ENCODE measurements around the gene DYSF.

The DYSF gene

DNA sequence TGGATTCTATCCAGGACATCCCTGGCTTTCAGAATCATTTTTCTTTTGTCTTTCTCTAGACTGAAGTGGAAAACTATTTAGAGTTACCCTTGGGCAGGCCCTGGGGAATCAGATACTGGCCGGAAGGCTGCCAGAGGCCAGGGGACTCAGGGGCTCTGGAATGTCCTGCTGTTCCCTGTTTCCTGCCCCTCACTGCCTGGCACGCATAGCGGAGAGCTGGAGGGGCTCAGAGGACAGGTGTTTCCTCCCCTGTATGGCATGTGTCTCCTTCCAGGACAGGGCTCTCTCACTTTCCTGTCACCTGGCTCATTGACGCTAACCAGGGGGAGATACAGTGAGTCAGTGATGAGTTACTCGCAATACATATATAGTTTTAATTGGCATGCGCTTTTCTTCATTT, 38.8 kb downstream of the DYSF start:
- Histone ChIP-seq H3K9me3 (ENCODE audit: insufficient read depth, low read length) (no peaks in the 10 kb centered on the region), H2AFZ (ENCODE audit: low read depth, low read length) (no peak overlapping the region), H3K36me3 (replicated peaks; ENCODE audit: low read depth, low read length) (no peaks in the 10 kb centered on the region), H3K9ac (ENCODE audit: low read length) (no peak overlapping the region), H4K20me1 (ENCODE audit: insufficient read depth, low read length) (no peaks in the 10 kb centered on the region), H3K27ac (ENCODE audit: low read length) (no peak overlapping the region), H3K4me3 (ENCODE audit: low read length) (no peak overlapping the region), H3K79me2 (ENCODE audit: low read length) (no peaks in the 10 kb centered on the region), H3K27me3 (ENCODE audit: low read depth, low read length) (no peaks in the 10 kb centered on the region), H3K4me1 (ENCODE audit: low read length) (no peaks in the 10 kb centered on the region), H3K4me2 (ENCODE audit: low read length) (no peak overlapping the region)
- TF ChIP-seq, protein P1, sequence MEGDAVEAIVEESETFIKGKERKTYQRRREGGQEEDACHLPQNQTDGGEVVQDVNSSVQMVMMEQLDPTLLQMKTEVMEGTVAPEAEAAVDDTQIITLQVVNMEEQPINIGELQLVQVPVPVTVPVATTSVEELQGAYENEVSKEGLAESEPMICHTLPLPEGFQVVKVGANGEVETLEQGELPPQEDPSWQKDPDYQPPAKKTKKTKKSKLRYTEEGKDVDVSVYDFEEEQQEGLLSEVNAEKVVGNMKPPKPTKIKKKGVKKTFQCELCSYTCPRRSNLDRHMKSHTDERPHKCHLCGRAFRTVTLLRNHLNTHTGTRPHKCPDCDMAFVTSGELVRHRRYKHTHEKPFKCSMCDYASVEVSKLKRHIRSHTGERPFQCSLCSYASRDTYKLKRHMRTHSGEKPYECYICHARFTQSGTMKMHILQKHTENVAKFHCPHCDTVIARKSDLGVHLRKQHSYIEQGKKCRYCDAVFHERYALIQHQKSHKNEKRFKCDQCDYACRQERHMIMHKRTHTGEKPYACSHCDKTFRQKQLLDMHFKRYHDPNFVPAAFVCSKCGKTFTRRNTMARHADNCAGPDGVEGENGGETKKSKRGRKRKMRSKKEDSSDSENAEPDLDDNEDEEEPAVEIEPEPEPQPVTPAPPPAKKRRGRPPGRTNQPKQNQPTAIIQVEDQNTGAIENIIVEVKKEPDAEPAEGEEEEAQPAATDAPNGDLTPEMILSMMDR (IDR thresholded peaks at IDR 0.05; ENCODE audit: low read depth, low read length), result no peak
- no peak for TF ChIP-seq EZH2phosphoT487 (IDR thresholded peaks at IDR 0.05; ENCODE audit: low read depth)

GRCh38 chr2:71494091-71494490, 40.7 kb downstream of the DYSF start:
- TF ChIP-seq EZH2phosphoT487 (IDR thresholded peaks at IDR 0.05; ENCODE audit: low read depth), result no peak
- TF ChIP-seq, protein P1 (IDR thresholded peaks at IDR 0.05; ENCODE audit: low read depth, low read length), result no peak
- H4K20me1 ChIP-seq (ENCODE audit: insufficient read depth, low read length), result no peaks in the 10 kb centered on the region
- no peaks in the 10 kb centered on the region for H3K79me2 ChIP-seq (ENCODE audit: low read length)
- H3K27ac ChIP-seq (ENCODE audit: low read length), result no peak overlapping the region
- no peaks in the 10 kb centered on the region for H3K36me3 ChIP-seq (replicated peaks; ENCODE audit: low read depth, low read length)
- no peak overlapping the region for H3K4me3 ChIP-seq (ENCODE audit: low read length)
- no peaks in the 10 kb centered on the region for H3K27me3 ChIP-seq (ENCODE audit: low read depth, low read length)
- H3K9me3 ChIP-seq (ENCODE audit: insufficient read depth, low read length), result no peaks in the 10 kb centered on the region
- no peak overlapping the region for H2AFZ ChIP-seq (ENCODE audit: low read depth, low read length)
- no peak overlapping the region for H3K9ac ChIP-seq (ENCODE audit: low read length)
- H3K4me1 ChIP-seq (ENCODE audit: low read length), result no peaks in the 10 kb centered on the region
- no peak overlapping the region for H3K4me2 ChIP-seq (ENCODE audit: low read length)

DNA sequence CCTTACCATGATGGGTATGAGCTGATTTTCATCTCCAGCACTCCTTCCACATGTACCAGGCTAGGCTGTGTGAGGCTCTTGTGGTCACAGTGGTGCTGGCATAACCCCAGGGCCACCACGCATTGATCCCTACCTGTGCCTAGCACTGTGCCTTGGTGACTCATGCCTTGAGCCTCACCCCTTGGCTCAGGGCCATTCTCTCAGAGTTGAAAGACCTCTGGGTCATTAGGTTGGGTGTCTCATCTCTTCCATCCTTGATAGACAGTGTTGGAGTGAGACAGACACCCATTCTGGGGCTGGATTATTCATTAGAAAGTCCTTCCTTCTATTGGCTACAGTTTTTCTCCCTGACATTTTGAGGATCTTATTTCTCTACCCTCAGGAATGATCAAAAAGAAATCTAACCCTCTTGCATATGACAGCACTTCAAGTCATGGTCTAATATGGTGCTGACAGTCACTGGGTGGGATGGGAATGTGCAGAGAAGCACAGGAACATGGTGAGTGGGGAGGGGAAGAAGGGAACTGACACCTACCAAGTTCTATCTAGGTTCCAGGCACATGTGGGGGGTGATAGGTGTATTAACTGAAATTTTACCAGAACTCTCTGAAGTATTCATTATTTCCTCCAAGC, 41.3 kb downstream of the DYSF start:
- Histone ChIP-seq H3K79me2 (ENCODE audit: low read length) (no peaks in the 10 kb centered on the region), H3K9ac (ENCODE audit: low read length) (no peak overlapping the region), H3K36me3 (replicated peaks; ENCODE audit: low read depth, low read length) (no peaks in the 10 kb centered on the region), H4K20me1 (ENCODE audit: insufficient read depth, low read length) (no peaks in the 10 kb centered on the region), H3K4me2 (ENCODE audit: low read length) (no peak overlapping the region), H3K9me3 (ENCODE audit: insufficient read depth, low read length) (no peaks in the 10 kb centered on the region), H3K4me1 (ENCODE audit: low read length) (no peaks in the 10 kb centered on the region), H3K27me3 (ENCODE audit: low read depth, low read length) (no peaks in the 10 kb centered on the region), H3K27ac (ENCODE audit: low read length) (no peak overlapping the region), H3K4me3 (ENCODE audit: low read length) (no peak overlapping the region), H2AFZ (ENCODE audit: low read depth, low read length) (no peak overlapping the region)
- no peak for TF ChIP-seq EZH2phosphoT487 (IDR thresholded peaks at IDR 0.05; ENCODE audit: low read depth)
- TF ChIP-seq, protein P1 (IDR thresholded peaks at IDR 0.05; ENCODE audit: low read depth, low read length), result no peak

DNA sequence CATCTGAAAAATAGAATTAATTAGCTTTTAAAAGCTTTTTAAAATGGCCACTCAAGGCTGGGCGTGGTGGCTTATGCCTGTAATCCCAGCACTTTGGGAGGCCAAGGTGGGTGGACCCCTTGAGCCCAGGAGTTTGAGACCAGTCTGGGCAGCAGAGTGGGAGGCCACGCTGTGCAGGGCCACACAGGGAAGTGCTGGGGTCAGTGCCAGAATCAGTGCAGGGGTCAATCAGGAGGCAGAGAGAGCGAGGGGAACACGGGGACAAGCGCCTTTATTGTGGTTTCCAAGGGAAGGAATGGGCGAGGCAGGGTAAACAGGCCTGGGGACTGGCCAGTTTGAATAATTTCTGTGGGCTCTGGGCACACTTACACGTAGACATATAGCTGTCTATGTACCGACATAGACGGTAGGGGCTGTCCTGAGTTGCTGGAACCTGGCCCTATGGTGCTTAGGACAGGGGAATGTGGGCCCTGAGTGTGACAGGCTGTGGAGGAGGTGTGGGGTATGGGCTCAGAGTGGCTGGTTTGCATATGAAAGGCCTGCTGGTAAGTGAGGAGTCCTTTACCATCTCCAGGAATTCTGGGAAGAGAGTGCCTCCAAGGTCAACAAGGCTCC, 42.9 kb downstream of the DYSF start:
- no peaks in the 10 kb centered on the region for H3K9me3 ChIP-seq (ENCODE audit: insufficient read depth, low read length)
- no peaks in the 10 kb centered on the region for H3K36me3 ChIP-seq (replicated peaks; ENCODE audit: low read depth, low read length)
- no peaks in the 10 kb centered on the region for H3K27me3 ChIP-seq (ENCODE audit: low read depth, low read length)
- no peak for TF ChIP-seq EZH2phosphoT487 (IDR thresholded peaks at IDR 0.05; ENCODE audit: low read depth)
- TF ChIP-seq, protein P1 (IDR thresholded peaks at IDR 0.05; ENCODE audit: low read depth, low read length), result no peak
- H3K4me3 ChIP-seq (ENCODE audit: low read length), result no peak overlapping the region
- H4K20me1 ChIP-seq (ENCODE audit: insufficient read depth, low read length), result no peaks in the 10 kb centered on the region
- H3K27ac ChIP-seq (ENCODE audit: low read length), result no peak overlapping the region
- H3K9ac ChIP-seq (ENCODE audit: low read length), result no peak overlapping the region
- no peaks in the 10 kb centered on the region for H3K4me1 ChIP-seq (ENCODE audit: low read length)
- no peak overlapping the region for H3K4me2 ChIP-seq (ENCODE audit: low read length)
- no peak overlapping the region for H2AFZ ChIP-seq (ENCODE audit: low read depth, low read length)
- no peaks in the 10 kb centered on the region for H3K79me2 ChIP-seq (ENCODE audit: low read length)
